AG04449 (cell line): ENCODE results near the gene FBXO17.

Source experiments
- CTCF ChIA-PET: fragments of 350-600 bp; formaldehyde crosslinking; extraction: SDS; loops from one replicate; lab custom pipeline; 2021; ENCODE audit warnings: antibody characterized with exemption; lab: Yijun Ruan, JAX
- POLR2A ChIA-PET: fragments of 400-600, 350-600 bp; formaldehyde crosslinking; extraction: SDS; loops from one replicate; lab custom pipeline; 2020; ENCODE audit warnings: antibody characterized with exemption, inconsistent platforms; lab: Yijun Ruan, JAX
- DNase-seq: peaks from one replicate; pipeline ENCODE4 v3.0.0-alpha.2; 2010; ENCODE audit warnings: low read depth, low spot score
- H3K4me3 ChIP-seq: 2 replicates; pipeline ENCODE4 v1.5.1; 2011; ENCODE audit warnings: low read depth, mild to moderate bottlenecking, control low read depth, low read length
- CTCF ChIP-seq: IDR thresholded peaks from one replicate; pipeline ENCODE4 v1.5.1; 2011; ENCODE audit warnings: mild to moderate bottlenecking, moderate library complexity, low read length, control low read depth, inconsistent platforms; ENCODE audit not compliant: insufficient read depth; ENCODE audit errors: missing control alignments

Gene FBXO17

DNA sequence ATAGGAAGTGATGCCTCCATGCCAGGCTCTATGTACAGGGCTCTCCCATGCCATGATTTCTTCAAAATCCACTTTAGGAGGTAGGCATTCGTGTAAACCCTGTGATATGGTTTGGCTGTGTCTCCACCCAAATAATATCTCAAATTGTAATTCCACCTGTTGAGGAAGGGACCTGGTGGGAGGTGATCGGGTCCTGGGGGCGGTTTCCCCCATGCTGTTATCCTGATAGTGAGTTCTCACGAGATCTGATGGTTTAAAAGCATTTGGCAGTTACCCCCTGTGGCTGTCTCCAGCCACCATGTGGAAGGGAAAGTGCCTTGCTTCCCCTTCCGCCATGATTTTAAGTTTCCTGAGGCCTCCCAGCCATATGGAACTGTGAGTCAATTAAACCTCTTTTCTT is 53.1 kb downstream of the FBXO17 start:
- no peak overlapping the region for H3K4me3 ChIP-seq
- CTCF ChIA-PET, result interaction anchor here (2.0 kb wide), 1 partner anchor 8 kb away, joined by 14 read pairs; the partner anchor contains the start of genes MRPS12 and SARS2
- no peak for TF ChIP-seq CTCF
- POLR2A ChIA-PET, result no interaction called here
- DNase-seq, result no peak

- CTCF ChIA-PET, result interaction anchor here (2.0 kb wide), 1 partner anchor 9 kb away, joined by 14 read pairs; the partner anchor contains the start of genes MRPS12 and SARS2
- POLR2A ChIA-PET, result interaction anchor here (0.5 kb wide), 1 partner anchor 100 kb away, joined by 4 read pairs; no protein-coding TSS in a partner anchor
- H3K4me3 ChIP-seq, result no peak overlapping the region
- TF ChIP-seq CTCF, result no peak
- no peak for DNase-seq
Observed at GRCh38 chr19:38921420-38922274, 53.9 kb downstream of the FBXO17 start.

GRCh38 chr19:38920602-38921419 is 54.7 kb downstream of the FBXO17 start:
- POLR2A ChIA-PET, result interaction anchor here (0.5 kb wide), 1 partner anchor 99 kb away, joined by 4 read pairs; no protein-coding TSS in a partner anchor
- no peak for TF ChIP-seq CTCF
- DNase-seq, result no peak
- H3K4me3 ChIP-seq, result no peak overlapping the region
- CTCF ChIA-PET, result interaction anchor here (2.0 to 9.5 kb wide), 2 partner anchors 8 to 10 kb away, joined by 14 to 90 read pairs; partner anchors contain the start of genes MRPS12 and SARS2

DNA sequence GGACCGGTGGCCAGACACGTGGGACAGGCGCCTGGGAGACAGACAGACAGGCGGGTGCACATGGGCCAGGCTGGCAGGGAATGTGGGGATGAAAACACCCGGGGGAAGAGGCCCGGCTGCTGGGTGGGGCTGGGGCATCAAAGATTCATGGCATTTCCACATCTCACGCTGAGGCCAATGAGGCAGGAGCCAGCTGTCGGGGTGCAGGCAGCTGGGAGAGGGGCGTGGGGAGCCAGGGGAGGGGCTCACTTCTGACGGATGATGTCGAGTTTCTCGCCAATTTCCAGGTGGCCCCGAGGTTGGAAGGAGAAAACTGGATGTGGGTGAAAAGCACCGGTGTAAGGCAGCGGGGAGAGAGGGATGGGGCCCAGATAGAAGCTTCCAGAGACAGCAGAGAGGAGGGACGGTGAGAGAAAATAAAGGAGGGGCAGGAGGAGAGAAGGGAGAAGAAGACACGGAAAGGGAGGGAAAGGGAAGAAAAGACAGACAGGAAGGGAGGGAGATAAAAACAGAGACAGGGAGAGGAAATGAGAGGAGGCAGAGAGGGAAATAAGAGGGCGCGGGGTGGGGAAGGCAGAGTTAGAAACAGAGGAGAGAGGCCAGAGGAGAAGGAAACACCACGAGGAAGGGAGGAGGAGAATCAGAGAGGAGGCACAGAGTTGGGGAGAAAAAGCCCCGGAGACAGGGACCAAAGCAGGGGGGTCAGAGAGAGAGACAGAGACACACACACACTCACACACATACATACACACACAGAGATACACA is 55.5 kb downstream of the FBXO17 start:
- no peak overlapping the region for H3K4me3 ChIP-seq
- TF ChIP-seq CTCF, result no peak
- ChIA-PET CTCF (interaction anchor here (9.5 kb wide), 1 partner anchor 8 kb away, joined by 90 read pairs; the partner anchor contains the start of genes MRPS12 and SARS2), POLR2A (no interaction called here)
- DNase-seq, result no peak

DNA sequence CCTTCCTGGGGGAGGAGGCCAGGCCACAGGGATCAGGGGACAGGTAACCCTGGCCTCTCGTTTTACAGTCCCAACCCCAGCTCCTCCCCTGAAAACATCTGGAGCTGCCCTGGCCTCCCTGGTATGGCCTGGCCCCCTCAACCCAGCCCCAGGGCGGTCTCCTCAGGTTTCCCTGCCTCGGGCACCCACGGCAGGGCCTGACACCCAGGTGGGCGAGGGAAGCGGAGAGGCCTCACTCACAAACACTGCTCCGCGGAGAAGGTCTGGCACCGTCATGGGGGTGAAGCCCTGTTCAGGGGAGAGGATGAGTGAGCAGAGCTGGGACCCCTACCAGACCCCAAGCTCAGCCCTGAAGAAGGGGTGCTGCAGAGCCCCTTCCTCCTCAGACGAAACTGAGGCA is 57.0 kb downstream of the FBXO17 start:
- DNase-seq, result no peak
- TF ChIP-seq CTCF, result no peak
- H3K4me3 ChIP-seq, result no peak overlapping the region
- ChIA-PET POLR2A (no interaction called here), CTCF (interaction anchor here (1.1 to 9.5 kb wide), 3 partner anchors 10 to 515 kb away, joined by 3 to 90 read pairs (median 4); partner anchors contain the start of genes FAM98C, MRPS12 and SARS2)
